Measurements from ENCODE around the gene PDE6C.

DNA sequence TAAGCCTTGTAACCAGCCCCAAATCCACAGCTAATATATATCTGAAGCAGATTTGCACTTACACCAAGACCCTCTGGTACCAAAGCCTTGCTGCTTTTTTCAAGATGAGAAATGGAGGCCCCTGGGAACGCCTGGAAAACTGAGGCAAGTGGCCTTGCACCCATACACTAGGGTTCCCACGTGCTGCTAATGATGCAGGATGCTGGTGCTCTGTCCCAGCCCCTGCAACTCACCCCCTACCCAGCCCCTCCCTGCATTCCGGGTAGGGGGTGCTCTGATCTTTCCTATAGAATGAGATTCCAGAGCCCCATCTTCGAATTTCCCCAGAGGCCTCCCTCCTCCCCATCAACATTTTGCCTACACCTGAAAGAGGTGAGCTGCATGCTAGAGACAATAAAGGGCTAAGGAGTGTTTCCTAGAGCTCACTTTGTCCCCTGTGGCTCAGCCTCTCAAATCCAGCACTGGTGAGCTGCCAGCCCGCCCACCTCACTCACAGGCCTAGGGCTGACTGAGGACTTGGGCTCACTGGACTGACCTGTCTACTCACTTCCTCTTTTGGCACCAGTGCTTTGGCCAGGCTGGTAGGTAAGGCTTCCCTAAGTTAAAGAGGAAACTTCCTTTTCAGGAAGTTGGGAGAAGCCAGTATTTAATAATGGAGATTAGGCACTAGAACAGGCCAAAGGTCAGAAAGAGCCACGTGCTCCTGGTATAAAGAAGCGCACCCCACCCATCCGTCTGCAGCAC, 21.1 kb upstream of the PDE6C start:
- TF ChIP-seq TAF1 (IDR thresholded peaks at IDR 0.05; ENCODE audit: borderline replicate concordance, low read depth, low read length) (no peak), POLR2A (IDR thresholded peaks at IDR 0.05; ENCODE audit: low read depth, low read length) (no peak), POLR2AphosphoS5 (IDR thresholded peaks at IDR 0.05; ENCODE audit: low read depth, low read length) (no peak)

Measured in GM12892 (cell line).